Ecto neural progenitor cell (in vitro differentiated cells): ENCODE results near the gene ZNF670.

Source experiments
- DNase-seq: peaks from one replicate; pipeline ENCODE4 v3.0.0-alpha.2; 2018; ENCODE audit warnings: low spot score

Gene ZNF670

GRCh38 chr1:247103859-247104591 is 25.4 kb upstream of the ZNF670 start, which contains the start of gene ZNF669:
Gene ZNF669 (minus strand): TSS chr1:247104356. CDS start chr1:247104199, 157 bp downstream.
- peak; percentile 97 for DNase-seq

GRCh38 chr1:247102381-247102780 is 23.8 kb upstream of the ZNF670 start:
- DNase-seq = no peak

- DNase-seq = no peak
Measured at GRCh38 chr1:247100676-247101279, 22.2 kb upstream of the ZNF670 start.

- no peak for DNase-seq
Measured at GRCh38 chr1:247096958-247097357, 18.3 kb upstream of the ZNF670 start.

- no peak for DNase-seq
Measured at GRCh38 chr1:247096544-247096943, 17.9 kb upstream of the ZNF670 start.

- DNase-seq = no peak
Measured at GRCh38 chr1:247096112-247096511, 17.5 kb upstream of the ZNF670 start.

- no peak for DNase-seq
Measured at GRCh38 chr1:247090455-247090854, 11.8 kb upstream of the ZNF670 start.

GRCh38 chr1:247089616-247090375 is 11.2 kb upstream of the ZNF670 start:
- DNase-seq = no peak

GRCh38 chr1:247088967-247089366 is 10.4 kb upstream of the ZNF670 start:
- DNase-seq = no peak

GRCh38 chr1:247087256-247087655 is 8.6 kb upstream of the ZNF670 start:
- no peak for DNase-seq

- DNase-seq = no peak
Measured at GRCh38 chr1:247085310-247085709, 6.7 kb upstream of the ZNF670 start.

GRCh38 chr1:247084771-247085170 is 6.2 kb upstream of the ZNF670 start:
- DNase-seq = no peak

- DNase-seq = peak; percentile 49
Measured at GRCh38 chr1:247079141-247079874, 697 bp upstream of the ZNF670 start.

- DNase-seq = no peak
Measured at GRCh38 chr1:247077876-247078257, 744 bp downstream of the ZNF670 start.

GRCh38 chr1:247077213-247077612 is 1.4 kb downstream of the ZNF670 start:
- no peak for DNase-seq

GRCh38 chr1:247070645-247071044 is 8.0 kb downstream of the ZNF670 start:
- no peak for DNase-seq

GRCh38 chr1:247064304-247064703 is 14.3 kb downstream of the ZNF670 start:
- DNase-seq = no peak

GRCh38 chr1:247060771-247061170 is 17.8 kb downstream of the ZNF670 start:
- no peak for DNase-seq

GRCh38 chr1:247056071-247056470 is 22.5 kb downstream of the ZNF670 start:
- DNase-seq = no peak

- no peak for DNase-seq
Measured at GRCh38 chr1:247054992-247055415, 23.6 kb downstream of the ZNF670 start.

- DNase-seq = no peak
Measured at GRCh38 chr1:247047702-247048101, 30.9 kb downstream of the ZNF670 start.

GRCh38 chr1:247047260-247047659 is 31.4 kb downstream of the ZNF670 start:
- no peak for DNase-seq
